ENCODE data around the gene ADTRP.

DNA sequence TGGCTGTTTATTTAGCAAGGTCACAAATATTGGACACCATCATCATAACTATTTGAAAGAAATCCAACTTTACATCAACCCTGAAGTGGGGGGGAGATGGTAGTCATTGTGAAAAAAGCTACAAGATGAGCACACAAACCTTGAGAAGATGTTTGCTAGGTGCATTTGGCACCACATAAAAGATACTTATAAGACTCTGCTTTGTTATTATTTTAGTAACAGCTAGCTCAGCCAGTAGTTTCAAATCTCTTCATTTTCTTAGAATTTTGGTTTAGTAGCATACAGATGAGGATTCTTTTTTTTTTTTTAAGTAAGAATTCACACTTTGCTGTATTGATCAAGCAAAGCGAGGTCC, 14.4 kb downstream of the ADTRP start:
- TF ChIP-seq, protein P1, sequence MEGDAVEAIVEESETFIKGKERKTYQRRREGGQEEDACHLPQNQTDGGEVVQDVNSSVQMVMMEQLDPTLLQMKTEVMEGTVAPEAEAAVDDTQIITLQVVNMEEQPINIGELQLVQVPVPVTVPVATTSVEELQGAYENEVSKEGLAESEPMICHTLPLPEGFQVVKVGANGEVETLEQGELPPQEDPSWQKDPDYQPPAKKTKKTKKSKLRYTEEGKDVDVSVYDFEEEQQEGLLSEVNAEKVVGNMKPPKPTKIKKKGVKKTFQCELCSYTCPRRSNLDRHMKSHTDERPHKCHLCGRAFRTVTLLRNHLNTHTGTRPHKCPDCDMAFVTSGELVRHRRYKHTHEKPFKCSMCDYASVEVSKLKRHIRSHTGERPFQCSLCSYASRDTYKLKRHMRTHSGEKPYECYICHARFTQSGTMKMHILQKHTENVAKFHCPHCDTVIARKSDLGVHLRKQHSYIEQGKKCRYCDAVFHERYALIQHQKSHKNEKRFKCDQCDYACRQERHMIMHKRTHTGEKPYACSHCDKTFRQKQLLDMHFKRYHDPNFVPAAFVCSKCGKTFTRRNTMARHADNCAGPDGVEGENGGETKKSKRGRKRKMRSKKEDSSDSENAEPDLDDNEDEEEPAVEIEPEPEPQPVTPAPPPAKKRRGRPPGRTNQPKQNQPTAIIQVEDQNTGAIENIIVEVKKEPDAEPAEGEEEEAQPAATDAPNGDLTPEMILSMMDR (conservative IDR thresholded peaks at IDR 0.05), result no peak
- no peak for TF ChIP-seq ZFX (IDR thresholded peaks at IDR 0.05)
